SH-SY5Y (cell line): Measurements from ENCODE around the gene RARB.

Experiments used
- GATA2 ChIP-seq: IDR thresholded peaks from 2 replicates; pipeline ENCODE4 v1.6.1; 2011; ENCODE audit warnings: mild to moderate bottlenecking, low read depth, low read length
- GATA3 ChIP-seq: IDR thresholded peaks from 2 replicates; pipeline ENCODE4 v1.6.1; 2011; ENCODE audit warnings: low read depth, mild to moderate bottlenecking, low read length, moderate library complexity

DNA sequence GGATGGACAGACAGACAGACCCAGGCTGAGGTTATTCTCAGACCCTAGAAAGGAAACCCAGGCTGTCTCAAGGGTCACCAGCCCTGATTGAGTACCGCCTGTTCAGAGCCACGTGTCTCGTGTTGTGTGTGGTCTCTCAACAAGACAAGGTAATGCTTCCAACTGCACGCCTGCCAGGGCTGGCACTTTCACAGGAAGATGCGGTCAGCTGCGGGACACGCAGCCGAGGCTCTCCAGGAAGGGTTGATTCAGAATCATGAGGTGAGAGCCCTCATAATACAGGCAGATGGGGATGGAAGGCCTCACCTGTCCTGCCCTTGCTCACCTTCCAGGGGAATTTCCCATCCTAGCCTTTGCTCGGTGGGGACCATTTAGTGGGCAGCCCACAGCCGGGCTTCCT is 155.3 kb downstream of the RARB start:
- TF ChIP-seq GATA2 (no peak), GATA3 (no peak)
